A673 (cell line): ENCODE data around the gene SAAL1.

ENCODE experiments used
- EZH2 ChIP-seq: fragments of 200-600 bp; sonication (generic); IDR thresholded peaks from 2 replicates; pipeline ENCODE4 v1.6.1; 2017; ENCODE audit warnings: borderline replicate concordance, low read depth, mild to moderate bottlenecking, mixed read lengths, antibody characterized with exemption, low read length; ENCODE audit not compliant: poor library complexity, severe bottlenecking
- TF ChIP-seq, protein P1 (sequence below): fragments of 300-800, 200-600 bp; sonication (generic); conservative IDR thresholded peaks from 2 replicates; pipeline ENCODE4 v1.5.1; 2017; ENCODE audit warnings: low read depth, mild to moderate bottlenecking, antibody characterized with exemption, low read length, moderate library complexity, mixed read lengths

DNA sequence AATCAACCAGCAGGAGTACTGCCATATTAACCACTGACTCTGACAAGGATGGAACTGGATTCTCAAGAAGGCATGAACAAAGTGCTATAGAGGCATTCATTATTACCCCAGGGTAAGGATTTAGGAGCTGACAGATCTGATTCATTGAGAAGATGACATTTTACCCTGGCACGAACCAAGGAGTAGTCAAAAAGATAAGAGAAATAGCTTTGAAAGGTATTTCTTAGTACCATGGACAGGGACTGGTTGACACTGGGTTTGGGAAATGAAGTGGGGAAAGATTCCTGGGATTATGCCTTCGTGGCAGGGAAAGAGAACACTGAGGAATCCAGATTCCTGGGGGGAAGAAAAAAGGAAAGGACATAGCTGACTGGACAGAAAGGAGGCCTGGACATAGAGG lies 5.1 kb upstream of the SAAL1 start:
- TF ChIP-seq, protein P1, sequence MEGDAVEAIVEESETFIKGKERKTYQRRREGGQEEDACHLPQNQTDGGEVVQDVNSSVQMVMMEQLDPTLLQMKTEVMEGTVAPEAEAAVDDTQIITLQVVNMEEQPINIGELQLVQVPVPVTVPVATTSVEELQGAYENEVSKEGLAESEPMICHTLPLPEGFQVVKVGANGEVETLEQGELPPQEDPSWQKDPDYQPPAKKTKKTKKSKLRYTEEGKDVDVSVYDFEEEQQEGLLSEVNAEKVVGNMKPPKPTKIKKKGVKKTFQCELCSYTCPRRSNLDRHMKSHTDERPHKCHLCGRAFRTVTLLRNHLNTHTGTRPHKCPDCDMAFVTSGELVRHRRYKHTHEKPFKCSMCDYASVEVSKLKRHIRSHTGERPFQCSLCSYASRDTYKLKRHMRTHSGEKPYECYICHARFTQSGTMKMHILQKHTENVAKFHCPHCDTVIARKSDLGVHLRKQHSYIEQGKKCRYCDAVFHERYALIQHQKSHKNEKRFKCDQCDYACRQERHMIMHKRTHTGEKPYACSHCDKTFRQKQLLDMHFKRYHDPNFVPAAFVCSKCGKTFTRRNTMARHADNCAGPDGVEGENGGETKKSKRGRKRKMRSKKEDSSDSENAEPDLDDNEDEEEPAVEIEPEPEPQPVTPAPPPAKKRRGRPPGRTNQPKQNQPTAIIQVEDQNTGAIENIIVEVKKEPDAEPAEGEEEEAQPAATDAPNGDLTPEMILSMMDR = no peak
- no peak for TF ChIP-seq EZH2
